HT-29 (cell line): ENCODE measurements around the gene LRRC7. TPM values are rescaled to one million over a fixed set of nuclear protein-coding genes. Genes with fewer than 3 reads are reported as not detected.
A peak's percentile ranks its signal among the peaks of the same experiment; 100 is the strongest.

Source experiments
- DNase-seq: peaks from one replicate; pipeline ENCODE4 v3.0.0-alpha.2; 2015; ENCODE audit warnings: low spot score
- total RNA-seq: library from RNA; depleted of rRNA; stranded (reverse); fragments of >200 nt; shearing (Covaris generic); gene quantifications from 2 replicates; pipeline ENCODE4 v1.2.3, GENCODE V29; 2014

Gene LRRC7
- total RNA-seq, 1 experiment from 2014 or later = not detected

- DNase-seq = no peak
Observed at GRCh38 chr1:70085521-70085920, 517.8 kb downstream of the LRRC7 start.

- no peak for DNase-seq
Observed at GRCh38 chr1:70086897-70087296, 519.2 kb downstream of the LRRC7 start.

GRCh38 chr1:70090141-70090540 is 522.4 kb downstream of the LRRC7 start:
- no peak for DNase-seq

GRCh38 chr1:70090875-70091274 is 523.2 kb downstream of the LRRC7 start:
- DNase-seq = no peak

- no peak for DNase-seq
Observed at GRCh38 chr1:70091811-70092210, 524.1 kb downstream of the LRRC7 start.

GRCh38 chr1:70092526-70092925 is 524.8 kb downstream of the LRRC7 start:
- no peak for DNase-seq

GRCh38 chr1:70093250-70093975 is 525.7 kb downstream of the LRRC7 start:
- DNase-seq = no peak

- no peak for DNase-seq
Observed at GRCh38 chr1:70101231-70101630, 533.5 kb downstream of the LRRC7 start.

- DNase-seq = no peak
Observed at GRCh38 chr1:70101774-70102173, 534.1 kb downstream of the LRRC7 start.

- DNase-seq = no peak
Observed at GRCh38 chr1:70103770-70104169, 536.0 kb downstream of the LRRC7 start.

GRCh38 chr1:70109241-70109640 is 541.5 kb downstream of the LRRC7 start:
- DNase-seq = no peak

GRCh38 chr1:70112838-70113237 is 545.1 kb downstream of the LRRC7 start:
- DNase-seq = no peak

GRCh38 chr1:70115315-70115714 is 547.6 kb downstream of the LRRC7 start:
- DNase-seq = no peak

GRCh38 chr1:70117046-70117445 is 549.3 kb downstream of the LRRC7 start:
- no peak for DNase-seq

GRCh38 chr1:70134148-70134547 is 566.4 kb downstream of the LRRC7 start:
- no peak for DNase-seq

- no peak for DNase-seq
Observed at GRCh38 chr1:70140343-70140742, 572.6 kb downstream of the LRRC7 start.

GRCh38 chr1:70140894-70141293 is 573.2 kb downstream of the LRRC7 start:
- no peak for DNase-seq

- no peak for DNase-seq
Observed at GRCh38 chr1:70142075-70142474, 574.4 kb downstream of the LRRC7 start.

- DNase-seq = no peak
Observed at GRCh38 chr1:70143048-70143659, 575.4 kb downstream of the LRRC7 start.

- DNase-seq = peak; percentile 35
Observed at GRCh38 chr1:70146488-70146887, 578.8 kb downstream of the LRRC7 start.

GRCh38 chr1:70150444-70150843 is 582.7 kb downstream of the LRRC7 start:
- DNase-seq = no peak

- no peak for DNase-seq
Observed at GRCh38 chr1:70153739-70154138, 586.0 kb downstream of the LRRC7 start.

- DNase-seq = no peak
Observed at GRCh38 chr1:70156529-70157120, 588.9 kb downstream of the LRRC7 start.
